ENCODE results near the gene ADCY5.

DNA sequence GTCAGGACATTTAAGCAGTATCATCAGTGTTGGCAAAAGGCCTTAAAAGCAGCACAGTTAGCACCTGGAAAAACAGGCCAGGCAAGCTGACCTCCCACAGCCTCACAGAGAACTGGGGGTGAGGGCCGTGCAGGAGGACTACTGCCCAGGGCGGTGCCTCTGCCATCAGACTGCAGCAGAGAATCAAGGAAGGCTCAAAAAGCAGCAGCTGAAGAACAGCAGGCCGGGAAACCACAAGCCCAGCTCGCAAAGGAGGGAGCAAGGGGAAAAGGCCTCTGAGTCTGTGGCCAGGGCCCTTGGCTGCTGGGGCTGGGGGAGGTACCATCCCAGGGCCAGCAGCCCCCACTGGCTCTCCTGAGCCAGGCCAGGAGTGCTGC is 163.0 kb downstream of the ADCY5 start:
- TF ChIP-seq, protein P1, sequence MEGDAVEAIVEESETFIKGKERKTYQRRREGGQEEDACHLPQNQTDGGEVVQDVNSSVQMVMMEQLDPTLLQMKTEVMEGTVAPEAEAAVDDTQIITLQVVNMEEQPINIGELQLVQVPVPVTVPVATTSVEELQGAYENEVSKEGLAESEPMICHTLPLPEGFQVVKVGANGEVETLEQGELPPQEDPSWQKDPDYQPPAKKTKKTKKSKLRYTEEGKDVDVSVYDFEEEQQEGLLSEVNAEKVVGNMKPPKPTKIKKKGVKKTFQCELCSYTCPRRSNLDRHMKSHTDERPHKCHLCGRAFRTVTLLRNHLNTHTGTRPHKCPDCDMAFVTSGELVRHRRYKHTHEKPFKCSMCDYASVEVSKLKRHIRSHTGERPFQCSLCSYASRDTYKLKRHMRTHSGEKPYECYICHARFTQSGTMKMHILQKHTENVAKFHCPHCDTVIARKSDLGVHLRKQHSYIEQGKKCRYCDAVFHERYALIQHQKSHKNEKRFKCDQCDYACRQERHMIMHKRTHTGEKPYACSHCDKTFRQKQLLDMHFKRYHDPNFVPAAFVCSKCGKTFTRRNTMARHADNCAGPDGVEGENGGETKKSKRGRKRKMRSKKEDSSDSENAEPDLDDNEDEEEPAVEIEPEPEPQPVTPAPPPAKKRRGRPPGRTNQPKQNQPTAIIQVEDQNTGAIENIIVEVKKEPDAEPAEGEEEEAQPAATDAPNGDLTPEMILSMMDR (IDR thresholded peaks at IDR 0.05 in 8 of 11, conservative IDR thresholded peaks at IDR 0.05 in 3 of 11), result no peak
- TF ChIP-seq POLR2A (IDR thresholded peaks at IDR 0.05) (no peak), POLR2AphosphoS5 (IDR thresholded peaks at IDR 0.05) (peak in 1 of 3 donors; percentile 32)

Data from spleen (tissue), 7 donors.